Ovary (tissue), 3 donors: Measurements from ENCODE around the gene PDF.

Source experiments
- EP300 ChIP-seq: sonication (generic); formaldehyde crosslinking; IDR thresholded peaks from one replicate; pipeline ENCODE4 v1.6.1; 2017; ENCODE audit warnings: antibody characterized with exemption
- POLR2A ChIP-seq: fragments of 450-650 bp; IDR thresholded peaks from one replicate; pipeline ENCODE4 v1.6.1; 2017; ENCODE audit warnings: antibody characterized with exemption, mild to moderate bottlenecking, moderate library complexity
- TF ChIP-seq, protein P1 (sequence below), 3 donors: fragments of 450-650 bp in 2 of 3; fragments of 200-600 bp in 1 of 3; IDR thresholded peaks; one replicate each; pipeline versions ENCODE4 v1.5.1 to v1.8.0; 2016 to 2022; ENCODE audit warnings: antibody characterized with exemption in 3 of 3, mild to moderate bottlenecking in 1 of 3
- donor health status: DM: no; HTN: no; CAD: no.

DNA sequence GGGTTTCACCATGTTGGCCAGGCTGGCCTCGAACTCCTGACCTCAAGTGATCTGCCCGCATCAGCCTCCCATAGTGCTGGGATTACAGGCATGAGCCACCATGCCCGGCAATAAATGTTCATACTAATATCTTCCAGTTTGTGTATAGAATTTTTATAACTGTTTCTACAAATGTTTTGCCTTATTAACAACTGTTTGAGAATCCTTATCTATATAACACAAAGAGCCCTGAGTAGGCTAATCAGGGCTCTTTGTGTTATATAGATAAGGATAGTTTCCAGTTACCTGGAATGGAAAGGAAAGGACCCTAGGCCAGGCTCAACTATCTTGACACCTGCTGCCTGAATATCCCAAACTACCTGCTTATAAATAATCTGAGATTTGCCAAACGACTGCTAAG is 38.5 kb upstream of the PDF start:
- TF ChIP-seq, protein P1, sequence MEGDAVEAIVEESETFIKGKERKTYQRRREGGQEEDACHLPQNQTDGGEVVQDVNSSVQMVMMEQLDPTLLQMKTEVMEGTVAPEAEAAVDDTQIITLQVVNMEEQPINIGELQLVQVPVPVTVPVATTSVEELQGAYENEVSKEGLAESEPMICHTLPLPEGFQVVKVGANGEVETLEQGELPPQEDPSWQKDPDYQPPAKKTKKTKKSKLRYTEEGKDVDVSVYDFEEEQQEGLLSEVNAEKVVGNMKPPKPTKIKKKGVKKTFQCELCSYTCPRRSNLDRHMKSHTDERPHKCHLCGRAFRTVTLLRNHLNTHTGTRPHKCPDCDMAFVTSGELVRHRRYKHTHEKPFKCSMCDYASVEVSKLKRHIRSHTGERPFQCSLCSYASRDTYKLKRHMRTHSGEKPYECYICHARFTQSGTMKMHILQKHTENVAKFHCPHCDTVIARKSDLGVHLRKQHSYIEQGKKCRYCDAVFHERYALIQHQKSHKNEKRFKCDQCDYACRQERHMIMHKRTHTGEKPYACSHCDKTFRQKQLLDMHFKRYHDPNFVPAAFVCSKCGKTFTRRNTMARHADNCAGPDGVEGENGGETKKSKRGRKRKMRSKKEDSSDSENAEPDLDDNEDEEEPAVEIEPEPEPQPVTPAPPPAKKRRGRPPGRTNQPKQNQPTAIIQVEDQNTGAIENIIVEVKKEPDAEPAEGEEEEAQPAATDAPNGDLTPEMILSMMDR (IDR thresholded peaks at IDR 0.05): no peak
- TF ChIP-seq POLR2A (no peak), EP300 (no peak)
